ENCODE results near the gene SURF2.

Gene SURF2

DNA sequence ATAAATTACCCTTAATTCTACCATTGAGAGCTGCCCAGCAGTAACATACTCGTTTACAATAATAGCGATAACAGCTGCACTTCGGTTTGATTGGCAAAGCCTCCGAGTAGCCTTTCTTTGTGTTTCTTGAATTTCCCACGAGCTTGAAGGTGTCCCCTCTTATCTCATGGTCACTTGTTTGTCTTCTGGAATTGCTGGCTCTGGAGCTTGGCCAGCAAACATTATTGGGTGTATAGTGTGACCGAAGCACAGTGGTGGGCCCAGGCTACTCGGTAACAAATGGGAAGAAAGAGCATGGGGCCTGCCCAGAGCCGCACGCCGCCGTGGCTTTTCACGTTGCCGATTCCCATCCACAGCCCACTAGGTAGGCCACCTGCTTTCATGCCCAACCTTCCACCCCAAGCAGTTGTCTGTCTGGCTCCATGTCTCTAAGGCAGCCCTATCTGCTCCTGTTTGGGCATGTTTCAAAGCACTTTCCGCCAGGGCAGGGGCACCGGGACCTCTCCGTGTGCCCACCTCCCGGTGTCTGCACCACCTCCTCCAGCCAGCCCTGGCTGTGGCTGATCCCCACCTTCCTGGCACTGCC is 28.5 kb downstream of the SURF2 start:
- Histone ChIP-seq H3K9me3 (ENCODE audit: severe bottlenecking) (no peaks in the 10 kb centered on the region), H3K4me1 (ENCODE audit: insufficient read depth, poor library complexity, severe bottlenecking) (no peaks in the 10 kb centered on the region), H3K4me3 (ENCODE audit: severe bottlenecking) (no peak overlapping the region), H3K36me3 (ENCODE audit: low read depth) (no peaks in the 10 kb centered on the region), H3K27me3 (ENCODE audit: insufficient read depth, poor library complexity, severe bottlenecking) (no peaks in the 10 kb centered on the region), H3K27ac (ENCODE audit: poor library complexity, severe bottlenecking) (no peak overlapping the region)
- TF ChIP-seq, protein P1, sequence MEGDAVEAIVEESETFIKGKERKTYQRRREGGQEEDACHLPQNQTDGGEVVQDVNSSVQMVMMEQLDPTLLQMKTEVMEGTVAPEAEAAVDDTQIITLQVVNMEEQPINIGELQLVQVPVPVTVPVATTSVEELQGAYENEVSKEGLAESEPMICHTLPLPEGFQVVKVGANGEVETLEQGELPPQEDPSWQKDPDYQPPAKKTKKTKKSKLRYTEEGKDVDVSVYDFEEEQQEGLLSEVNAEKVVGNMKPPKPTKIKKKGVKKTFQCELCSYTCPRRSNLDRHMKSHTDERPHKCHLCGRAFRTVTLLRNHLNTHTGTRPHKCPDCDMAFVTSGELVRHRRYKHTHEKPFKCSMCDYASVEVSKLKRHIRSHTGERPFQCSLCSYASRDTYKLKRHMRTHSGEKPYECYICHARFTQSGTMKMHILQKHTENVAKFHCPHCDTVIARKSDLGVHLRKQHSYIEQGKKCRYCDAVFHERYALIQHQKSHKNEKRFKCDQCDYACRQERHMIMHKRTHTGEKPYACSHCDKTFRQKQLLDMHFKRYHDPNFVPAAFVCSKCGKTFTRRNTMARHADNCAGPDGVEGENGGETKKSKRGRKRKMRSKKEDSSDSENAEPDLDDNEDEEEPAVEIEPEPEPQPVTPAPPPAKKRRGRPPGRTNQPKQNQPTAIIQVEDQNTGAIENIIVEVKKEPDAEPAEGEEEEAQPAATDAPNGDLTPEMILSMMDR (IDR thresholded peaks at IDR 0.05; ENCODE audit: poor library complexity, severe bottlenecking) = no peak
- no peak for ATAC-seq (ENCODE audit: low read depth)
- no peak for DNase-seq (ENCODE audit: low spot score)

DNA sequence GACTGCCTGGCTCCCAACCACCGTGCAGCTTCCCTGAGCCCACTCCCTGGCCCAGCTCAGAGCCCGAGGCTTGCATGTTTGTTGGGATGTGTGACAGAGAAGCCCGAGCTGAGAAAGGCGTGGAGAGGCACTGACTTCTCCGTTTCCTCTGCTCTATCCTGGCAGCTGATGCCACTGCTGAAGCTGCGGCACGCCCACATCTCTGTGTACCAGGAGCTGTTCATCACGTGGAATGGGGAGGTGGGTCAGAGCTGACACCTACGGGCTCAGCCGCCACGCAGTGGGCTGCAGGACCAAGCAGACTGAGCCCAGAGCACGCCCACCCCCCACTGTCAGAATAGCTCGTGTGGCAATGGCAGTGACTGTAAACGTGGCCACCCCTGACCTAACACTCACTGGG is 29.1 kb downstream of the SURF2 start:
- Histone ChIP-seq H3K36me3 (ENCODE audit: low read depth) (no peaks in the 10 kb centered on the region), H3K4me3 (ENCODE audit: severe bottlenecking) (no peak overlapping the region), H3K9me3 (ENCODE audit: severe bottlenecking) (no peaks in the 10 kb centered on the region), H3K27me3 (ENCODE audit: insufficient read depth, poor library complexity, severe bottlenecking) (no peaks in the 10 kb centered on the region), H3K27ac (ENCODE audit: poor library complexity, severe bottlenecking) (no peak overlapping the region), H3K4me1 (ENCODE audit: insufficient read depth, poor library complexity, severe bottlenecking) (no peaks in the 10 kb centered on the region)
- no peak for ATAC-seq (ENCODE audit: low read depth)
- no peak for DNase-seq (ENCODE audit: low spot score)
- TF ChIP-seq, protein P1 (IDR thresholded peaks at IDR 0.05; ENCODE audit: poor library complexity, severe bottlenecking) = no peak

DNA sequence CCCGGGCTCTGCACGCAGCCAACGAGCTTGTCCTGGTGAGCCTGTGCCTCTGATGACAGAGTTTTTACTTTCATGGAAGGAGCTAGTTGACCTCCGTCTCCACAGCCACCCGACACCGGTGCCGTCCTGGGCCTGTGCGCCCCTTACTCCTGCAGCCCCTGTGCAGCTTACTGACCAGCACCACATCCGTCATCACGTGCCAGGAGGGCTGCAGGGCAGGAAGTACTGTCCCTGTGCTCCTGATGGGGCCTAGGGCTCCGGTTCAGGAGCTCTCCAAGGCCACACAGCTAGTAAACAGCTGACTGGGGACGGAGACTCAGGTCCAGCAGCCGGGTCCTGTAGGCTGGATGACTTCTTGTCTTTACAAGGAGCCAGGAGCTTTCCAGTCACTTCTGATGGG is 30.0 kb downstream of the SURF2 start:
- Histone ChIP-seq H3K4me3 (ENCODE audit: severe bottlenecking) (no peak overlapping the region), H3K27ac (ENCODE audit: poor library complexity, severe bottlenecking) (no peak overlapping the region), H3K9me3 (ENCODE audit: severe bottlenecking) (no peaks in the 10 kb centered on the region), H3K36me3 (ENCODE audit: low read depth) (no peaks in the 10 kb centered on the region), H3K27me3 (ENCODE audit: insufficient read depth, poor library complexity, severe bottlenecking) (no peaks in the 10 kb centered on the region), H3K4me1 (ENCODE audit: insufficient read depth, poor library complexity, severe bottlenecking) (no peaks in the 10 kb centered on the region)
- TF ChIP-seq, protein P1 (IDR thresholded peaks at IDR 0.05; ENCODE audit: poor library complexity, severe bottlenecking) = no peak
- no peak for ATAC-seq (ENCODE audit: low read depth)
- no peak for DNase-seq (ENCODE audit: low spot score)

DNA sequence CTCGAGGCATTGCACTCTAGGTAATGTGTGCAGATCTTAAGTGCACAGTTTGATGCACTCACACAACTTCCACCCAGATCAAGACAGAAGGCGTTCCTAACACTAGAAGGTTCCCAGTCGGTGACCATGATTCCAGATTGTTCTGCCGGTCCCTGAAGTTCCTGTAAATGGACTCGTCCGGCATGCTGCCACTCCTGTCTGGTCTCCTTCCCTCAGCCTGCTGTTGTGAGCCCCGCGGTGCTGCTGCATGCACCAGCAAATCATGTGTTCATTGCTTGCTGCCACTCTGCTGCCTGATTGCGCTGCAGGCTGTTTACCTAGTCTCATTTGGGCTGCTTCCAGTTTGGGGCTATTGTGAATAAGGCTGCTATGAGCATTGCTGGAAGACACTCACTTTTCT is 31.3 kb downstream of the SURF2 start:
- no peak overlapping the region for H3K27ac ChIP-seq (ENCODE audit: poor library complexity, severe bottlenecking)
- no peaks in the 10 kb centered on the region for H3K27me3 ChIP-seq (ENCODE audit: insufficient read depth, poor library complexity, severe bottlenecking)
- peak; percentile 46 for ATAC-seq (ENCODE audit: low read depth)
- no peak for DNase-seq (ENCODE audit: low spot score)
- TF ChIP-seq, protein P1 (IDR thresholded peaks at IDR 0.05; ENCODE audit: poor library complexity, severe bottlenecking) = no peak
- H3K9me3 ChIP-seq (ENCODE audit: severe bottlenecking) = no peaks in the 10 kb centered on the region
- H3K4me3 ChIP-seq (ENCODE audit: severe bottlenecking) = no peak overlapping the region
- no peaks in the 10 kb centered on the region for H3K4me1 ChIP-seq (ENCODE audit: insufficient read depth, poor library complexity, severe bottlenecking)
- no peaks in the 10 kb centered on the region for H3K36me3 ChIP-seq (ENCODE audit: low read depth)

DNA sequence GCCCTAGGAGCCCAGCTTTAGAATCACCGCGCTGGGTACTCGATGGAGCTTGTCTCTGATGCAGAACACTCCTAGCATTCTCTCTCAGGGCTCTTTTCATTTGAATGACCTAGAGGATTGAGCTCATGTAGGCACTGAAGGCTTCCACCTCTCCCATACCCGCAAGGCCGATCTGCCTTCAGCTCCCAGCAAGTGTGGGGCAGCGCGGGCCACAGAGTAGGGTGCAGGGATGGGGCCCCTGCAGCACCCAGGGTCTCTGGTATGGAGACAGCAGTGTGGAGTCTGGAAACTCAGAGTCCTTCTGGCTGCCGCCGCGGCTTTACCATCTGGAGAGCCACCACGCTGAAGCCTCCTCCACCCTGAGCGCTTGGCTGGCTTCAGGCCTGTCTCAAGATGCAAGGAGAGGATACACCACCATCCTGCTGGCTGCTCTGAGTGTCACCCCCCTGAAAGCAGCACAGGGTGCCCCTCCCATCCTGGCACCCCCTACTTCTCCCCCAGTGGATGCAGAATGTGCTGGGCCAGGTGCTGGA is 32.7 kb downstream of the SURF2 start:
- ATAC-seq (ENCODE audit: low read depth) (no peak), DNase-seq (ENCODE audit: low spot score) (no peak)
- H3K4me1 ChIP-seq (ENCODE audit: insufficient read depth, poor library complexity, severe bottlenecking) = no peaks in the 10 kb centered on the region
- no peaks in the 10 kb centered on the region for H3K9me3 ChIP-seq (ENCODE audit: severe bottlenecking)
- H3K27ac ChIP-seq (ENCODE audit: poor library complexity, severe bottlenecking) = no peak overlapping the region
- TF ChIP-seq, protein P1 (IDR thresholded peaks at IDR 0.05; ENCODE audit: poor library complexity, severe bottlenecking) = no peak
- no peaks in the 10 kb centered on the region for H3K27me3 ChIP-seq (ENCODE audit: insufficient read depth, poor library complexity, severe bottlenecking)
- H3K36me3 ChIP-seq (ENCODE audit: low read depth) = no peaks in the 10 kb centered on the region
- no peak overlapping the region for H3K4me3 ChIP-seq (ENCODE audit: severe bottlenecking)

Data from RWPE2 (cell line).